DMS53 treated with DMSO at 0.1 percent for 48 hours (cell line): ENCODE measurements around the gene PFDN6.

Source experiments
- DNase-seq: peaks from one replicate; lab custom pipeline; 2025; ENCODE audit not compliant: unreplicated experiment; lab: John Stamatoyannopoulos, UW

PFDN6 gene

DNA sequence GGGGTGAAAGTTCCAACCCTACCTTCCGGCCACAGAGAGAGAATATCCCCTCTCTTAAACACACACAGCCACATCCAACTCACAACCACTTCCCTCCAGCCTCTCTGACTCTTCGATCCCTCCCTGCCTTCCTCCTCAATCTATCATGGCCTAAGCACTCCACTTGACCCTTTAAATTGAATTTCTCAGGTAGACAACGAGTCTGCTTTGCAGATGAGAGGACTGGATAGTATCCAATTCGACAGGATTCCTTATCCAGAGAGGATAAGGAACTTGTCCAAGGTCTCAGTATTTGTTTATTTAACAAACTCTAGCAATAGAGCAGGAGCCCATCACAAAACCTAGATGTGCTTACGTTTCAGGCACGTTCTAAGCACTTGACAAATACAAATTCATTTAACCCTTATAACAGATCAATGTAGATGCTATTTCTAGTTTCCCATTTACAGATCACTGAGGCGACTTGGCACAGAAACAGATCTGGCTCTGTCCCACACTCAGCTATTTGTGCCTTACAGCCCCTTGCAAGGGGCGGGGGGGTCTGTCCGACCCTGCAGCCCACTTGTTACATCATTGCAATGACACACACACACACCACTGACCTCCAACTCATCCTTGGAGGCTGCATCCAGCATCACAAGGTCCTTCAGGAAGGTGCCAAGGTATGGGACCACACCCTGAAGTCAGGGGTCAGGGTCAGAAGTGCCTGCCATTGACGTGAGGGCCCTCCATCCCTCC, 4.9 kb downstream of the PFDN6 start:
- DNase-seq, result no peak

DNA sequence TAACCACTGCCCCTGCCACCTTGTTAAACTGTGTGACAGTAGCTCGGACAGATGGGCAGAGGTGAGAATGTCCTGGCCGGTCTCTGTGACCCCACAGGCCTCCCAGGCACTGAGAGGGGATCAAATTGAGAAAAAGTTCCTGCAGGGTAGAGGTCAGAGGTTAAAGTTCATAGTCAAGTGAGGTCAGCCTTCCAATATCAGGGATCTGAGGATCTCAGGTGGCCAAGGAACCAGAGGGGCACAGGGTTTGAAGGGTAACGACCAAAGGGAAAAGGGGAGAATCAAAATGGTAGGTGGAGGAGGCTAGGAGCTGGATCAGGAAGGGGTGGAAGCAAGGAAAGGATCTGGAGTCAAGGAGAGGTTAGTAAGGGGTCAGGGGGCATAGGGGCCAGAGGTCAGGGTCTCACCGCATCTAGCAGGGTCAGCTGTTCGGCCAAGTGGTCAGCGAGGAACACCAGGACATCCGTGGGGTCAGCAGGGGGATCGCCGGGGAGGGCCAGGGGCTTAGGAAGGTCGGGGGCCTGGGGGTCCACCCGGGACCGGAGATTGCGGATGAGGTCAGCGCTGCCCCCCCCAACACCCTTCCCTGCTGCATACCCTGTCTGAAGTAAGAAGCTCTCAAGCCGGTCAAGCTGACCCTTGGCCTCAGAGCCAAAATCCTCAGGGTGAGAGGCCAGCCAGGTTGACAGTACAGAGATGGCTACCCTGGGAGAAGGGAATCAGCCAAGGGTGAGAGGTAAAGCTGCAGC, 6.4 kb downstream of the PFDN6 start:
- DNase-seq, result no peak

DNA sequence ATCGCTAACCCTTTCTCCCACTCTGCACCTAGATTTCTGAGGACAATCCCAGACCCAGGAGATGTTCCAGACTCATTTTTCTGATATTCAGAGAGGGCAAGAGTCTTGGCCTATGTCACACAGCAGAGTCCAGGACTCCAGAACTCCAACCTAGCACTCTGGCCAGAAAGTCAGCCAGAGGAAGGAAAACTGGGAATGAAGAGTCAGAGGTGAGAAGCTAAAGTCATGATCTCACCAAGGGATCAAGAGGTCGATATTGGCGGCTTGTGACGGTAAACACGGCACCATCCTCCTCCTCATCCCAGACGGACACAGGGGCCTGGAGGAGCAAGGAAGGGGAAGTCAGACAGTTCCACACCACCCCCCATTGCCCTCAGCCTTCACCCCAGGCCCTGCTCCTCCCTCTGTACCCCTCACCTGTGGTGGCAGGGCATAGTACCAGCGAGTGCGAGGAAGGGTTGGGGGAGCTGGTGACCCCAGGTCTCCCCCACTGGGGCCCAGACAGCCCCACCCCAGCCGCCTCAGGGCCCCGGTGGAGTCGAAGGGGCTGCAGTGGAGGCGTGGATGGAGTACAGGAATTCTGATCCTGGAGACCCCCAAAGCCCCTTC, 7.5 kb downstream of the PFDN6 start:
- no peak for DNase-seq

DNA sequence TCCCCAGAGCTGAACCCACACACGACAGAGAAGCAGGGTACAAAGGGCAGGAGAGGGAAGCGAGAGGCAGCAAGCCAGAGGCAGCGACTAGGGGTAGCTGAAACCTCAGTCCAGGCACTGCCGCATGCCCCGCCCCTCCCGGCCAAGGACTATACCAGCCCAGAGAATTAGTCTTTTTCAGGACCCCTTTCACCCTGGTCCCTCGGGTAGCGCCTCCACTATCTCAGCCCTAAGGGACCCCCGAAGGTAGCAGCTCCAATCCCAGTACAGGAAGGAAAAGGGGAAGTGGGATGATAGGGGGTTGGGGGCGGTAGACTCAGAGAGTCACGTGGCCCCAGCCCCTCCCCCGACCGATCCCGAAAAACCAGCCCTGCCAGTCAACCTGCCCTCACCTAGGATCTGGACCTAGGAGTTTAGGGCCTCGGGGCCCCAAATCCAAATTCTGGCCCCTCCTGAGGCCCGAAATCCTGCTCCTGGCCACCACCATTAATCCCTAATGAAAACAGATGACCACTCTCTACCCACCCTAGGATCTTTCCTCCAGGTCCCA, 8.1 kb downstream of the PFDN6 start:
- no peak for DNase-seq

DNA sequence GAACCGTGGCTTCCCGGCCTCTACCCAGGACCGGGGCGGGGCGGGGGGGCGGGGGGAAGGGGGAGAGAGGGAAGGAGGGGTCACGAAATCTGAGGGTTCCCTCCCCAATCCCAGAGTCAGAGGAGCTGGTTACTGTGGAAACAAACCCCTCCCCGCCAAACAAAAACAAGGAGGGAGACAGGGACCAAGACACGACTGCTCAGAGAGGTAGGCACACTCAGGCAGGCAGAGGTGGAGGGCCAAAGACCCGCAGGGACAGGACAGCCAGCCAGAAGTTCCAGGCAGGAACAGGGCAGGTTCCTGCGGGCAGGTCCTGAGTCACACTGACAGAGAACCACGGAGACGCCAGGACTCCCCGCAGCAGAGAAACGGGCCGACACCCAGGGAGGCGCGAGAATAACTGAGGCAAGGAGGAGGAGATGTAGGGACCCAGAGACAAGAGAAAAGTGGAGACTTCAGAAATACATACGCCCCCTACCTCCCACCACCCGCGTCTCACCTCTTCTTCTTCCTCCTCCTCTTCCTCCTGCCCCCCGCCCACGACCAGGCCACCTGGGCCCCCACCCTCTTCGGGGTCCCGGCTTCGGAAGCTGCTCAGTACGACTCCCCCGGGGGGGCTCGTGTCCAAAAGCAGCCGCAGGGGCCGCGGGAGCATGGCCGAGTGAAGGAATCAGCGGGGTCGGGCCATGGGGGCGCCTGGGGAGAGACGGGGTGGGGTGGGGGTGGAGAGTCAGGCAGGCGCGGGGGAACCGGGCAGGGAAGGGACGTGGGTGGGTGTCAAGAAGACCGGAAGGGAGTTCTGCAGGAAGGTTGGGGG, 8.8 kb downstream of the PFDN6 start:
- DNase-seq, result peak; percentile 35

DNA sequence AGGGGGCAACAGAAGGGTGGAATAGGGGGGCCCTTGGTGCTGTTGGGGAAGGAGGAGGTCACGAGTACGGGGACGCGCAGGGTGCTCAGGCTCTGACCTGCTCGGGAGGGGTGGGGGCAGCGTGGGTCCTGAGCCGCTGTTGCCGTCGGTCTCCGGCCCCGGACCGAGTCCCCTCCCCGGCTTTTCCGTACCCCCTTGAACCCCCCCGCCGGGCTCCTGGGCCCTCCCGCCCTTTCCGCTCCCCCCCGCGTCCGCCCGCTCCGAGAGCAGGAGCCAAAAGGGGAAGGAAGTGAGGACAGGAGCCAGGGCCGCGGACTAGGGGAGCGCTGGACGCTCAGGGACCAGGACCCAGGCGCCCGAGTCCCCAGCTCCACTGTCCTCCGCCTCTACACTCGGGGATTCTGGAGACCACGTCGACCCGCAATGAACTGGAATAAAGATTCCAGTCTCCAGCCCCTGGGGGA, 9.4 kb downstream of the PFDN6 start, which contains the start of gene RGL2:
Gene RGL2 (minus strand): TSS at position 170 of the 464 bp plus-strand sequence. CDS start 332 bp downstream, outside the sequence.
- no peak for DNase-seq

DNA sequence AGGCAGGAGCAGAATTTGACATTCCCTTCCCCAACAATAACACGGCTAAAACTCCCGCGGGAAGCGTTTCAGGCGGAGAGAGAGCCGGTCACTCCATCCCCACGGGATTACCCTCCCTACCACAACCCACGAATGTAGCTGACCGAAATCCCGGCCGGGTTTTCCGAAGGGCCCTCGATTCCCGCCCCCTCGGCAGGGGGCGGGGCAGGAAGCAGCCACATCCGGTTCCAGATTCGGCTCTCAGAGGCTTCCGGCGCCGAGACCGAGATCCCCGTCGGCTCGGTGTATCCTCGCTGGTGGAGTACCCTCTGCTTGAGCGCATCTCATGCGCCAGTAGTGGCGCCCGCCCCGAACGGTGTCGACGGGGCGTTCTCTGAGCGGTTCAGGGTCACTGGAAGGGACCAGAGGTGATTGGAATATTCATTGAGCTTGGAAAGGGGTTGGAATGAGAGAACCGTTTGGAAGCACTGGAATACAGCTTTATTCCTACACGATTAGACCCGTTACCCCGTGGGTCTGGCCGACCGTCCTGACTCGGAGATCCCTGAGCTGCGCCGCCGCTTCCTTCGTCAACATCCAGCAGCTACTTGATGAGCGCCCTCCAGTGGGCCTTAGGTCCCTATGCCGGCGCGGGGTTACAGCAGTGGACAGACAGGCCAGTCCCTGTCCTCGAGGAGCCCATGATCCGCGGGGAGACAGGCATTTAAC, 10.0 kb downstream of the PFDN6 start:
- DNase-seq, result peak; percentile 88

DNA sequence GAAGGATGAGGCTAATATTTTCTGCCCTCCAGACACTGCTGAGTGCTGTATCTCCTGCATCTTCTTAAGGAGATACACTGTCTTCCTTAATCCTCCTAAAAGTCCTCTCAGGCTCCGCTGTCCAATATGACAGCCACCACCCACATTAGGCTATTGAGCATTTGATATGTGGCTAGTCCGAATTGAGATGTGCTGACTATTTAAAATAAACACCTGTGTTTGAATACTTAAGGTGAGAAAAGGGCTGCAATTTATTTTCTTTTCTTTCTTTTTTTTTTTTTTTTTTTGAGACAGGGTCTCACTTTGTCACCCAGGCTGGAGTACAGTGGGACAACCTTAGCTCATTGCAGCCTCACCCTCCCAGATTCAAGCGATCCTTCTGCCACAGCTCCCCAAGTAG, 12.5 kb downstream of the PFDN6 start:
- DNase-seq, result no peak

DNA sequence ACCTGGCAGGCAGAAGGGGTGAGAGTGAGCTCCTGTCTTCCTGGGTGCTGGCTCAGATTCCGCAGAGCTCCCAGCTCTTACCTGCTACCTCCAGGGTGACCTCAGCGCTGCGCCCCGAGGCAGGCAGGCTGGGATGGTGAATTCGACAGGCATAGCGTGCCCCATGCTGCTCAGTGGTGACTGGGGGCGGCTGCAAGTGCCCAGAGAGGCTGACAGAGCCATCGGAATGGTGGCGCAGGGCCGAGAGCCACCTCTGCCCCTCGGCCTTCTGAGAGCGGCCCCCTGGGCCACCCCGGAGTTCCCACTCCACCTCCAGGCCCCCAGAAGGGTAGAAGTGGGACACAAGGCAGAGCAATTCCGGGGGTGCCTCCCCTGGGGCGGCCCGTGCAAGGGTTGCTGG, 14.8 kb downstream of the PFDN6 start:
- no peak for DNase-seq

DNA sequence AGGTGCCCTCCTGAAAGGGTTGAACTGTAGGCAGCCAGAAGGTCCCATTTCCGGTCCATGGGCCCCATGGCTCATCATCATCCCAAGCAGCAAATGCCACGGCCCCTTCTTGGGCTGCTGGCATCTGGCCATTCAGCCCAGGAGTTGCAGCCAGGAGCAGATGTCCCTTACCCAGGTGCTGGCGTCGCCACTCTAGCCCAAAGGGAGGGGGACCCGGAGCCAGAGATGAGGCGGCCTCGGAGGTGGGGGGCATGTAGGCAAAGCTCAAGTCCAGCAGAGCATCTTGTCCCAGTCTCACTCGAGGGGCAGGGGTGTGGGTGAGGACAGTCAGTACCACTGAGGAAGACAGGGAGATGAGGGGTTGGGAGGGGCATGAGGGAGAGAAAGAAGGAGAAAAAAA, 15.7 kb downstream of the PFDN6 start:
- DNase-seq, result no peak

DNA sequence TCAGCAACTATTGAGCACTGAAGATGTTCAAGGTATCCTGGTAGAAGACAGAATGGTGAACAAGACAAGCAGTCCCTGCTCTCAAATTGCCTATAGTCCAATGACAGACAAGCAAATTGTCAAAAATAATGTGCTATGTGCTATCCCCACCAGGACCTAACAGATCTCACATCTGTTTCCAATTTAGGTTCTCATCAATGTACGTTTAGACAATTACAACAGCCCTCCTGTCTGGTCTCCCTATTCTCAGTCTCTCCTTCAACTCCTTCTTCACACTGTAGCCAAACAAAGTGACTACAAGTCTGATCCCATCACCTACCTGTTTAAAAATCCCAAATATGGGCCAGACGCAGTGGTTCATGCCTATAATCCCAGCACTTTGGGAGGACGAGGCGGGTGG, 17.0 kb downstream of the PFDN6 start:
- DNase-seq, result no peak

DNA sequence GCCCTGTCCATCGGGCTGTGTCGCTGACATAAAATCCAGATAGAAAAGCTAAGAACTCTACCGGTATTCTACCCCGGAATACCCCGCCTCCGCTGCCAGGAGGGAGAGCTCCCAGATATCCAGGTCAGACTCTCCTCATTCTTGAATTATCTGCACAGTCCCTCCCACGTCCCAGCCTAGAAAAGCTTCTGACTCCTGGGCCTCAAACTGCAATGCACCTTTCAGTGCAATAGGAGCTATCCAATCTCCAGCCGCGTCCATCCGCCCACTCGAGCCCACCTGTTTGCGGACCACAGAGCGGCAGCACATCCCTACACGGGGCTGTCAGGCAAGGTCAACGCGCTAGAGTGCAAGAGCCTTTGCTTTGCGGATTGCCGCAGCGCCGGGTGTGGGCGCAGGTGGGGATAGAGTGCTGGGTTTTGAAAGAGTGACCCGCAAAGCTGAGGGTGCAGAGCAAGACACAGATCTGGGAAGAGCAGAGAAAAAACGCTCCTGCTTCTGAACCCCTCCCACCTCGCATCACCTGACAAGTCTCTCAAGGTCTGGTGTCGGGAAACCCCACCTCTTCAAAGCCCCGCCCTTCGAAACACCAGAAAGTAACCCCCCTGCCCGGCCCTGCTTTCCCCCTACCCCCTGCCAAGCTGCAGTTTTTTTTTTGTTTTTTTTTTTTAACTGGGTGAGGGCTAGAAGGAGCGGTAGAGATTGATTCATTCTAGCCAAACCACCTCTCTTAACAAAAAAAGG, 23.1 kb downstream of the PFDN6 start:
- peak; percentile 42 for DNase-seq

DNA sequence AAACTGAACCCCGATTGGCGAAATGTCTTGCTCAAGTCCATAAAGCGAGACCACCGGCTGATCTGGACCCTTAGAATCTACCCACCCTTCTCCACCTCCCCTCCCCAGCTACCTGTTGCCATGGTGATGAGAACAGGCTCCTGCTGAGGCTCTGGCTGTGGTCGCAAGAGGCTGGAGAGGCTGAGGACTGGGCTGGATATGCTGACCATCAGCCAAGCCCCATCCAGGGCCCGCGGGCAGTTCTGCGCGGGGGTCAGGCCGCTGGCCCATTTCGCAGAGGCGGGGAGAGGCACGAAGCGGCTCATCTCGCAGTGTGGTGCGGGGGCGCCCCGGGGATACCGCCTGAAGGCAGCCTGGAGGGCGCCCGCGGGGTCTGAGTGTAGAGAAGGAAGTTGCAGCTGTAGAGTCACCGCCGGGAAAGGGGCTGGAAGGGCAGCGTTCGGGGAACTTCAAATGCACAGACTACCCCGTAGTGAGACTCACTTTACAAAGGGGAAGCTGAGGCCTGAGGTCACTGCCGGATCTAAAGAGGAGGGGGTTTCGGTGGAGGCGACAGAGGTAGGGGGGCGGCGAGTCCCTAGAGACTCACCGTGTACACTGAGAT, 23.8 kb downstream of the PFDN6 start:
- DNase-seq, result peak; percentile 21

DNA sequence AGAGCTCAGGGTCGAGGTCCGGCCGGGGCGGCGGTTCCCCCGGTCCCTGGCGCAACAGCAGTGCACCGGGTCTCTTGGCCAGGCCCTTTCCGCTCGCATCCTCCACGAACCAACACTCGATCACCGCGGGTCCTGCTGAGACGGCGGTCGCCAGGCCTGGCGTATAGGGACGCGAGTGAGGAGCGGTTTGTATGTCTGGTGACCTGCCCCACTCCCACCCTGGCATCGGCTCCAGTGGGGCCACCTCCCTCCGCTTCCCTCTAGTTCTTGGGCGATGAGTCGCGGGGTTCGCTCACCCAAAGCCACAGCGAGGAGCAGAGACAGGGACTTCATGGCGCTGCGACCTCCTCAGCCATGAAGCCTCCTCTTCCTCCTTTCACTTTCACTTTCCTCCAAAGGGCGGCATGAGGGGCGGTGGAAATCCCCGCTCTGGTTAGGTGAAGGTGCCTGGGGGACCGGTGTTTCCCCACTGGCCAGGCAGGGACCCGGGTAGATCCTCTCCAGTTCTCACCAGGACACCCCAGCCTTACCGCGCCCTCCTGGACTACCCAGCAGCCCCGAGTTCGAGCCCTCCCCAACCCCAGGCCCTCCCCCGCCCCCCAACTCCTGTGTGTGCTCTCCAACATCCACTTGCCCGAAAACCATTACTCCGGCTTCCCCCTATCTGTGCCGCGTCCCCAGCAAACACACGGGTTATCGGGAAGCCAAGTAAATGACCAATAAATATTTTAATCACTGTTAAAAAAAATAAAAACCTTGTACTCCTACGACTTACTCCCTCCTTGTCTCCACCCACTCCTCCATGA, 24.5 kb downstream of the PFDN6 start, which contains the start of gene TAPBP:
Gene TAPBP (minus strand): TSS at position 370 of the 806 bp plus-strand sequence. CDS start 37 bp downstream, at position 333.
- DNase-seq, result peak; percentile 64

DNA sequence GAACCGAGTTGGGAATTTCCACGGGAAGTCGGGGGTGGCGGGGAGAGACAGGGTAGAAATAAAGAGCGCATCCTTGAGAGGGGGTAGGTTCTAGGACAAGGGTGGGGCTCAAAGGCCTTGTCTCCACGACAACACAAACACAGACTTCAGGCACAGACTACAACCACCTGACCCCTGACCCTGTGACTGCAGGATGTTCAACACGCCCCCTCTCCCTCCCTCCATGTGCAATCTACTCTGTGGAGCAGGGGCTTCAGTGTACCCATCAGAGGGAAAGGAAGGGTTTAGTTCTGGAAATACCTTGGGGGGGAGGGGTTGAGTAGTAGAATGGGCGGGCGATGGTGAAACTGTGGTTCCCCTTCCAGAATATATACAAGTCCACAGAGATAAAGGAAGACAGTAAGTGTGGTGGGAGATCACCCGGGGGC, 25.1 kb downstream of the PFDN6 start:
- peak; percentile 44 for DNase-seq

DNA sequence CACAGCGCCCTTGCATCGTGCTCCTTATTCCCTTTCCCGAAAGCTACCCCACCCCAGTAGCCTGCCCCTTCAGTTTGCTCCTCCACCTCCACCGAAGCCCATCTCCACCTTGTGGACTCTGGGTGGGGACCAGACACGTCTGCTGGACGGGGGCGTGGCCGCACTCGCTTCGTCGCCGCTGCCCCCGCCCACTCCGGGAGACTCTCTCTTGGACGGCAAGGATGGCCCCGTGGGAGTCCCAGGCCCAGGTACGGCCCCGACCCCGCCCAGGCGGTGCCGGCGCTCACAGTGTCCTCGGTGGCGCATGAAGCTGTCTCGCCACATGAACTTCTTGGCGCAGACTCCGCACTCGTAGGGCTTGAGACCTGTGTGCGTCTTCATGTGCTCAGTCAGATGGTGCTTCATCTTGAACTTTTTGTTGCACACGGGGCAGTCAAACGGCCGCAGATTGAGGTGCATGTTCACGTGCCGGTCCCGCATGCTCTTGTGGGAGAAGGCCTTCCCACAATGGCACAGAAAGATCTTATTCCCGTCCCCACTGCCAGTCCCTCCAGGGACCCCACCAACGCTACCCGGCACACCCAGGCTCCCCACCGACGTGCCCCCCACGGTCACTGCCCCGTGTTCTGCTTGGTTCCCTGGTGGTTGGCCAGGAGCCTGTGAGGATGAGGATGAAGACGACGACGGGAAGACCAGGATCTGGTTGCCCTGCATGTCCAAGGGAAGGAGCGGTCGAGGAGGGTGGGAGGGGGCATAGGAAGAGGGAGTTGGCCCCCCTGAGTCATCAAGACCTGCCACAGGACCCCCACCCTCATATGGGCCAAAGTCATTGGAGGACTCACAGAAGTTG, 25.8 kb downstream of the PFDN6 start:
- DNase-seq, result peak; percentile 55
